Measurements from ENCODE around the gene CPA5.

The CPA5 gene

DNA sequence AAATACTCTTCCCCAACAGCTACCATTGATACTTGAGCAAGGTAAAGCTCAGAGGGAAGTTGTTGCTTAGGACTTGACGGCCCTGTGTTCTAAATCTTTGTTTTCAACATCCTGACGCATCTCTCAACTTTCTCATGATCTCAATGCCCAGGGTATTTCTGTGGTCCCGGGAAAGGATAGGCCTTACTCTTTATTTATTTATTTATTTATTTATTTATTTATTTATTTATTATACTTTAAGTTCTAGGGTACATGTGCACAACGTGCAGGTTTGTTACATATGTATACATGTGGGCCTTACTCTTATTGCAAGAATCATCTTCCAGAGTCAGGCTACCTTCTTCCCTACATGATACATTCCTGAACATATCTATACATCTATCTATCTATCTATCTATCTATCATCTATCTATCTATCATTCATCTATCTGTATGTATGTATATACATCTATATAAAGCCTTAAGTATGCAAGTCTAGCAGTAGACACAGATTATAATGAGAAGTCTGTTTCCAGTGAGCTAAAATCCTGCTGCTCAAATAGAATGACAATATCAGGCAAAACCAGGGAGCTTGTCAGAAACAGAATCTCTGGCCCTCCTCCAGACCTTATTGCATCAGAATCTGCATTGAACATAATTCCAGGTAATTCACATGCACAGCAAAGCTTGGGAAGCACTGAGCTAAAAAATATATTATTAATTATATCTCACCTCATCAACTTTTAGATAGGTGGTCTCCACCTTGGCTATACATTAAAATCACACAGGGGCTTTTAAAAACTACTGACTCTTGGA is 12.2 kb upstream of the CPA5 start:
- DNase-seq = no peak

GRCh38 chr7:130333832-130334231 is 10.8 kb upstream of the CPA5 start:
- DNase-seq = no peak

DNA sequence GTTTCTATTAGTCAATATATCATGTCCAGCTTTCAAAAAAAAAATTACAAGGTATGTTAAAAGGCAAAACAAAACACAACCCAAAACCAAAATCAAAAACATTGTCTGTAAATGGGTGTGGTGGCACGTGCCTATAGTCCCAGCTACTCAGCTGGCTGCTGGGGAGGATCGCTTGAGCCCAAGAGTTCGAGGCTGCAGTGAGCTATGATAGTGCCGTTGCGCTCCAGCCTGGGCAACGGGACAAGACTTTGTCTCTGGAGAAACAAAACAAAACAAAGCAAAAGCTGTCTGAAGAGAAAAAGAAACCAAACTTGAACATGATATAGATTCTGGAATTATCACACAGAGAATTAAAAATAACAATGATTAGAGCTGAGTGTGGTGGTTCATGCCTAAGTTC is 10.3 kb upstream of the CPA5 start:
- DNase-seq = no peak

- no peak for DNase-seq
These were observed 7.1 kb upstream of the CPA5 start for GRCh38 chr7:130337410-130337971.

GRCh38 chr7:130338233-130338632 is 6.4 kb upstream of the CPA5 start:
- no peak for DNase-seq

- DNase-seq = no peak
These were observed 2.7 kb upstream of the CPA5 start for GRCh38 chr7:130341882-130342281.

DNA sequence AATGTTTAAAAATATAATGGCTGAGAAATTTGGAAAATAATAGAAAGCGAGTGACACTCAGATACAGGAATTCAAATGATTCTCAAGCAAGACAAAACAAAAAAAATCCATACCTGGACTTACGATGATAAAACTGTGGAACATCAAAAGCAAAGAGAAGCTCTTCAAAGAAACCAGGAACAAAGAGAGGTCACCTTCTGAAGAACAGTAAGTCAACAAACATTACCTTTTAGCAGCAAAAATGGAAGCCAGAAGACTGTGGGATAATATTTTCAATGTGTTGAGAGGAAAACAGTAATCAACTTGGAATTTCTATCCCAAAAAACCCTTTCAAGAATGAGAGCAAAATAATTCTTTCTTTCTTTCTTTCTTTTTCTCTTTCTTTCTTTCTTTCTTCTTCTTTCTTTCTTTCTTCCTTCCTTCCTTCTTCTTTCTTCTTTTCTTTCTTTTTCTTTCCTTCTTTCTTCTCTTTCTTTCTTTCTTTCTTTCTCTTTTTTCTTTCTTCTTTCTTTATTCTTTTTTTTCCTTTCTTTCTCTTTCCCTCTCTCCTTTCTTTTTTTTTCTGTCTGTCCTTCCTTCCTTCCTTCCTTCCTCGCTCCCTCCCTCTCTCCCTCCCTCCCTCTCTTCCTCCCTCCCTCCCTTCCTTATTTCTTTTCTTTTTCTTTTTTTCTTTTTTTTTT is 1.8 kb upstream of the CPA5 start:
- DNase-seq = no peak

DNA sequence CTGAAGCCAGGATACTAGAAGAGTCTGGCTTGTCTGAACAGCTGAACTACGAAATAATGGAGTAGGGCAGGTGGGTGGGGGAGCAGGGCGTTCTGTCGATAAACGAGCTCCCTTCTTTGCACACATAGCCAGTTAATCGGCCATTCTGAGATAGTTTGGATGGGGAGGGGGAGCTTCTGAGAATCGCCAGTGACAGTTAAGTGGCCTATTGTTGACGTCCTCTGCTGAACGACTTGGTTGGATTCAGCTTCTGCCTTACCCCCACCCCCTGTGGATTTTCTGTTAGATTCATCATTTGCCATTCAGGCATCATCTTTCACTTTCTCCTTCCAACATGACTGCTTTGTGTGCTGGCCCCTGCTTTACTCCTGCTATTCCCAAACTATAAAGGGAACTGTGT is 520 bp downstream of the CPA5 start:
- DNase-seq = no peak

DNA sequence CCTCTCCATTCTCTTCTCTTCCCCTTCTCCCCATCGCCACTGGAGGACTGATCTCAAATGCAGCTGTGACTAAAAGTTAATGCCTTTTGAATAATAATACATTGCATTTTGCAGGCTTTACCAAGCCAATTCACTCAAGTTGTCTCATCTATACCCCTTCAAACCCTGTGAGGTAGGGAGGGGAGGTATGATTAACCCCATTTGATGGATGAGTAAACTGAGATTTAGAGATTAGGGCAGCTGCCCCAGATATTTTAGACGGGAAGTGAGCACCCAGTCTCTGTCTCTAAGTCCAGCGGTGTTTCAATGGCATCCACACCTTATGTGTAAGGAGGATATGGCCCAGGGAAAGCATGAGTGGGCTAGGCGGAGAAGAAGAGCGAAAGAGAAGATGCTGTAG is 1.1 kb downstream of the CPA5 start:
- no peak for DNase-seq

GRCh38 chr7:130346177-130346905 is 1.7 kb downstream of the CPA5 start:
- no peak for DNase-seq

- DNase-seq = no peak
These were observed 2.3 kb downstream of the CPA5 start for GRCh38 chr7:130346941-130347340.

DNA sequence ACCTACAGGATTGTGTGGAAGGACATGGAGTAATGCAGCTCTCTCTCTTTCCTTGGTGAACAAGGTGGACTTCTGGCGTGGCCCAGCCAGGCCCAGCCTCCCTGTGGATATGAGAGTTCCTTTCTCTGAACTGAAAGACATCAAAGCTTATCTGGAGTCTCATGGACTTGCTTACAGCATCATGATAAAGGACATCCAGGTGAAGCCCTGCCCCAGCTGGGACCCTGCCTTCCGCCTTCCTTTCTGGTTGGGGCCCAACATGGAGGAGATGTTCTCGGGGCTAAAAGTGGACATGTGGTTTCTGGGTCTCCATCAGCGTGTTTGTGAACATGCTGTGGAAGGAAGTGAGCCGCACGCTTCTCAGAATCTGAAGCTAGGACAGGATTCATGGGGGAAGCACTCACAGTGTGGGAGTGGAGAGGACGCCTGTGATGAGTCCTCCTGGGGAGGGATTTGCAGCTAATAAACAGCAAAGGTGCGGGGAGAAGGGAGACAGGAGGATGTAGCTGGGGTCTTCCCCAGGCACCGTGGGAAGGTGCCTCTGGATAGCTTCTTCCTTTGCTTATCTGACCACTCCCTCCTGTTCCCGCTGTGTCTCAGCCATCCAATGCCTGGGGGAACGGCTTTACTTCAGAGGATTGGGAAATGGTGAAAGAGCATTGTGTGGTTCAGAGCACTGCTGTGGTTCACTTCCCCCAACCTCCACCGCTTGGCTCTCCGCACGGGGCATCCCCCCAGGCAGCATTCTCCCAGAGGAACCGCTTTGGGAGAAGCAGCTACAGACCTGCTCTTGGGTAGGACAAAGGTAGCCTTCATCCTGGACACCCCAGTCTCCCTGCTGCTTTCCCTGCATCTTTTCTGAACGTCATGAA is 5.5 kb downstream of the CPA5 start:
- peak in 1 of 4 experiments; percentile 31 for DNase-seq

GRCh38 chr7:130350945-130351790 is 6.6 kb downstream of the CPA5 start:
- DNase-seq = no peak

GRCh38 chr7:130351791-130352090 is 7.1 kb downstream of the CPA5 start:
- DNase-seq = no peak

- no peak for DNase-seq
These were observed 7.8 kb downstream of the CPA5 start for GRCh38 chr7:130352194-130353074.

DNA sequence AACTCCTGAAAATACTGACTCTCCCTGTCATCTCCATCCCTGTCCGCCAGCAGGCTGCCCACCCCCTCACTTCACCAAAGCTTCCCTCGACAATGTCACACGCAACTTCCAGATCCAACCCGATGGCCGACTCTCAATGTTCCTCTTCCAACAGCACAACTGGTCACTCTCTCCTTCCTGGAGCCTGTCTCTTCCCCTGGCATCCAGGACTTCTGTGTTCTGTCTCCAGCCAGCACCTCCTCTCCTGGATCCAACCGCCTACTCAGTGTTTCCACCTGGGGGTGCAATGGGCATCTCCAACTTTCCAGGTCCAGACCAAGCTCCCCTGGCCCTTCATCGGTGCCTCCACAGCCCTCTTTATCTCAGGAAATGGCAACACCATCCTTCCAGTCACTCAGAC is 8.6 kb downstream of the CPA5 start:
- DNase-seq = no peak

DNA sequence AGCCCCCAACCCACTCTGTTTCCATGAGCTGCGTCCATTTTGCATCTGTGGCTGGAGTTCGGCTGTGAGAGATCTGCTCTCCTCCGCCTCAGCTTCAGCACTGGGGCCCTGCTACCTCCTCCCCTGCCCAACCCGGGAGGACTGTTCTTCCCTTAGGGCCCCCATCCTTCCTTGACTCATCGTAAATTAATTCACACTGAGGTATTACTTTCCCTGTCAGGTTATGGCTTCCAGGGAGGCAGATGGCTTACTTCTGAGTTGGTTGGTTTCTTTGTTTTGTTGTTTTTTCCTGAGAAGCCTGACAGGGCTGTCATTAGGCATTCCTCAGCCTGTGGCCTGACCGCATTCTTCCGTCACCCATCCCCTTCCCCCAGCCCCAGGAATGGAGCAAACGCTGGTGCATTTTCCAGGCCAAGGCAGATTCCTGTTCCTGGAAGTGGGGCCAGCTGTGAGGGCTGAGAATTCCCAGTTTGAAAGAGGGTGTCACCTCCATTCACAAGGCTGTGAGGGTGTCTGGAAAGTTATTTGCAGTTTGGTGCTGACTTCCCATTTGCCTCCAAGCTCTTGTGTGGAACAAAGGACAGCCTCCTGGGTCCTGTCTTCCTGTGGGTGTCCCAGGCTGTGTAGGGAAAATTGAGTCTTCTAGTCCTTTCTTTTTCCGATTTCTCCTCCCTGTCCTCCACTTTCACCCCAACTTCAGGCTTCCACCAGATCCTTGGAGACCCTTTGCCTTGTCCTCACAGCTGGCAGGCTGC is 11.7 kb downstream of the CPA5 start:
- DNase-seq = no peak

- DNase-seq = no peak
These were observed 12.4 kb downstream of the CPA5 start for GRCh38 chr7:130356876-130357611.

GRCh38 chr7:130358471-130358870 is 13.9 kb downstream of the CPA5 start:
- DNase-seq = no peak
